HepG2 (cell line): ENCODE measurements around the gene C1orf87. TPM values are rescaled to one million over a fixed set of nuclear protein-coding genes. Genes with fewer than 3 reads are reported as not detected.
A peak's percentile ranks its signal among the peaks of the same experiment; 100 is the strongest.

Experiments used
- ATAC-seq: fragments of 200-7000 bp; cut with Tn5 transposase; 3 replicates; pipeline ENCODE4 v1.9.1; 2020; ENCODE audit warnings: mild to moderate bottlenecking, moderate library complexity
- BruUV-seq: library from RNA; stranded (reverse); fragments of 400-500 nt; replicated peaks from 2 replicates; lab custom pipeline; 2021; lab: Mats Ljungman, UMichigan
- CTCF ChIA-PET: fragments of 300-600 bp; formaldehyde crosslinking; extraction: SDS; loops from one replicate; lab custom pipeline; 2021; ENCODE audit warnings: low total read pairs, inconsistent platforms, low intra/inter-chr PET ratio; lab: Yijun Ruan, JAX
- POLR2A ChIA-PET: fragments of 350-600 bp; sonication (Branson Sonifier 250); formaldehyde crosslinking; loops from one replicate; lab custom pipeline; 2020; ENCODE audit warnings: antibody characterized with exemption, inconsistent platforms; lab: Yijun Ruan, JAX
- DNase-seq: peaks from one replicate; pipeline ENCODE4 v3.0.0-alpha.2; 2015; ENCODE audit warnings: low spot score
- FAIRE-seq: peaks from 3 replicates; lab custom pipeline; 2011; peaks lifted over from hg19 to GRCh38; lab: Jason Lieb, UNC
- H2AFZ ChIP-seq: one replicate; pipeline ENCODE4 v1.6.1; 2011; ENCODE audit warnings: low read length, inconsistent platforms
- H3K27ac ChIP-seq: fragments of 300-600 bp; 3 replicates; pipeline ENCODE4 v1.8.0; 2011; ENCODE audit warnings: mixed run types, mild to moderate bottlenecking, mixed read lengths, low read length, inconsistent platforms; ENCODE audit not compliant: insufficient read depth; ENCODE audit errors: extremely low read length
- H3K27me3 ChIP-seq, 2 experiments: fragments of 200-600 bp in 1 of 2; 2 replicates in 1 of 2; 3 replicates in 1 of 2; pipeline versions ENCODE4 v1.6.0 to v1.8.0; 2011; ENCODE audit warnings: low read length in 2 of 2, mild to moderate bottlenecking in 2 of 2, moderate library complexity in 2 of 2, inconsistent platforms in 1 of 2; ENCODE audit not compliant: insufficient read depth in 2 of 2, control insufficient read depth in 1 of 2
- H3K36me3 ChIP-seq, 2 experiments: fragments of 200-600 bp in 1 of 2; replicated peaks in 1 of 2; 2 replicates in 1 of 2; 3 replicates in 1 of 2; pipeline versions ENCODE4 v1.5.1 to v1.8.0; 2011; ENCODE audit warnings: low read length in 2 of 2, inconsistent platforms in 1 of 2; ENCODE audit not compliant: insufficient read depth in 2 of 2, control insufficient read depth in 1 of 2
- H3K4me1 ChIP-seq: 2 replicates; pipeline ENCODE4 v1.5.1; 2012; ENCODE audit warnings: low read length, inconsistent platforms; ENCODE audit not compliant: insufficient read depth
- H3K4me2 ChIP-seq: 2 replicates; pipeline ENCODE4 v1.6.0; 2011; ENCODE audit warnings: low read depth, low read length, inconsistent platforms
- H3K4me3 ChIP-seq, 3 experiments: fragments of 200-600 bp in 1 of 3; sonication (generic), shearing (Covaris generic) in 1 of 3; replicated peaks in 1 of 3; 2 replicates each; pipeline ENCODE4 v1.5.1; 2011 to 2016; ENCODE audit warnings: low read length in 3 of 3, inconsistent platforms in 2 of 3, low read depth in 2 of 3, mild to moderate bottlenecking in 2 of 3, control low read depth in 1 of 3, mixed read lengths in 1 of 3; ENCODE audit not compliant: insufficient read depth in 1 of 3
- H3K79me2 ChIP-seq: one replicate; pipeline ENCODE4 v1.6.1; 2011; ENCODE audit warnings: low read length, inconsistent platforms; ENCODE audit not compliant: insufficient read depth
- H3K9ac ChIP-seq: 2 replicates; pipeline ENCODE4 v1.6.0; 2011; ENCODE audit warnings: mild to moderate bottlenecking, low read depth, low read length, inconsistent platforms; ENCODE audit not compliant: insufficient read depth
- H3K9me3 ChIP-seq: 2 replicates; pipeline ENCODE4 v1.5.1; 2012; ENCODE audit warnings: mild to moderate bottlenecking, low read length
- H4K20me1 ChIP-seq: 2 replicates; pipeline ENCODE4 v1.6.0; 2011; ENCODE audit warnings: inconsistent platforms, mild to moderate bottlenecking, low read length, moderate library complexity; ENCODE audit not compliant: insufficient read depth
- CEBPB ChIP-seq: IDR thresholded peaks from 2 replicates; pipeline ENCODE4 v1.6.1; 2011; ENCODE audit warnings: low read depth, low read length, improper control_type of control experiment, borderline replicate concordance
- CEBPG ChIP-seq: IDR thresholded peaks from 2 replicates; pipeline ENCODE4 v1.6.1; 2016
- FOSL2 ChIP-seq: sonication (generic); formaldehyde crosslinking; IDR thresholded peaks from 2 replicates; pipeline ENCODE4 v1.4.0; 2020; ENCODE audit warnings: missing genetic modification reagents
- GZF1 ChIP-seq: sonication (generic); formaldehyde crosslinking; IDR thresholded peaks from 2 replicates; pipeline ENCODE4 v1.5.1; 2020; ENCODE audit warnings: mild to moderate bottlenecking, missing genetic modification reagents
- HOXD1 ChIP-seq: sonication (generic); formaldehyde crosslinking; IDR thresholded peaks from 2 replicates; pipeline ENCODE4 v1.5.0; 2020; ENCODE audit warnings: missing genetic modification reagents
- IRX3 ChIP-seq: sonication (generic); formaldehyde crosslinking; IDR thresholded peaks from 2 replicates; pipeline ENCODE4 v1.8.1; 2023; ENCODE audit warnings: mild to moderate bottlenecking, low read depth, missing genetic modification reagents, borderline replicate concordance
- MTA1 ChIP-seq: sonication (generic); formaldehyde crosslinking; IDR thresholded peaks from 2 replicates; pipeline ENCODE4 v1.4.0; 2020; ENCODE audit warnings: missing genetic modification reagents, mild to moderate bottlenecking, borderline replicate concordance
- NR2F6 ChIP-seq, 2 experiments: IDR thresholded peaks; 2 replicates each; pipeline ENCODE4 v1.6.1; 2016; ENCODE audit warnings: antibody characterized with exemption in 1 of 2, mild to moderate bottlenecking in 1 of 2
- REL ChIP-seq: sonication (generic); formaldehyde crosslinking; conservative IDR thresholded peaks from 2 replicates; pipeline ENCODE4 v1.8.0; 2022; ENCODE audit warnings: mild to moderate bottlenecking, missing genetic modification reagents, moderate library complexity
- ZNF274 ChIP-seq: sonication (generic); formaldehyde crosslinking; IDR thresholded peaks from 2 replicates; pipeline ENCODE4 v1.5.1; 2020; ENCODE audit warnings: mild to moderate bottlenecking, missing genetic modification reagents
- ZNF30 ChIP-seq: sonication (generic); formaldehyde crosslinking; IDR thresholded peaks from 2 replicates; pipeline ENCODE4 v1.5.0; 2020; ENCODE audit warnings: mild to moderate bottlenecking, missing genetic modification reagents
- ZNF569 ChIP-seq: sonication (generic); formaldehyde crosslinking; IDR thresholded peaks from 2 replicates; pipeline ENCODE4 v1.5.0; 2020; ENCODE audit warnings: mild to moderate bottlenecking, missing genetic modification reagents, moderate library complexity, borderline replicate concordance
- WGBS: methylation state at CpG from one replicate; pipeline ENCODE4 v1.1.6; 2017; ENCODE audit warnings: low lambda C conversion rate; 5-methylcytosine and 5-hydroxymethylcytosine counted together
- in situ Hi-C: cut with HindIII; loops from 2 replicates; pipeline ENCODE4 v1.10.0; 2017; ENCODE audit warnings: low pct_unique_long_range_greater_than_20kb; ENCODE audit not compliant: extremely low pct_ligation_motif_present
- intact Hi-C: fragments of 100-400 bp; cut with micrococcal nuclease; formaldehyde crosslinking; loops from one replicate; pipeline ENCODE4 v1.10.0; 2022; ENCODE audit not compliant: unreplicated experiment
- polyA plus RNA-seq, 8 experiments: library from polyadenylated mRNA; depleted of rRNA in 3 of 8; stranded (reverse) in 7 of 8; unstranded in 1 of 8; fragments of >200 nt; fragmentation: Illumina TruSeq in 4 of 8; extraction: Trizol in 4 of 8; gene quantifications; 2 replicates each; pipeline versions ENCODE4 v1.2.1 to v1.2.3, GENCODE V29; 2011 to 2016; ENCODE audit warnings: low read depth in 4 of 8, missing spikeins in 1 of 8, mixed read lengths in 1 of 8; ENCODE audit not compliant: insufficient read depth in 1 of 8
- total RNA-seq, 5 experiments: library from RNA; depleted of rRNA; stranded (reverse); fragments of >200 nt; fragmentation: Illumina TruSeq; extraction: Trizol; gene quantifications; 2 replicates each; pipeline ENCODE4 v1.2.3, GENCODE V29; 2016; ENCODE audit warnings: low read depth in 1 of 5

Gene C1orf87
- total and polyA plus RNA-seq, 2 of the 13 experiments (the other 11 are each of a cell fraction or from before 2014, with no cell fraction given) = not detected

- TF ChIP-seq REL = no peak
- no peak for TF ChIP-seq ZNF30 (CRISPR knock-in tag)
- no peak for TF ChIP-seq HOXD1
- TF ChIP-seq MTA1 (CRISPR knock-in tag) = no peak
- TF ChIP-seq IRX3 (CRISPR knock-in tag) = no peak
- no peak for TF ChIP-seq GZF1
Measured at GRCh38 chr1:59978511-59978910, 95.1 kb downstream of the C1orf87 start.

GRCh38 chr1:59978026-59978425 lies 95.5 kb downstream of the C1orf87 start:
- ChIA-PET CTCF (interaction anchor here (1.0 kb wide), 1 partner anchor 787 kb away, joined by 4 read pairs; no protein-coding TSS in a partner anchor), POLR2A (no interaction called here)
- in situ Hi-C loops = no loop called here
- no peaks in the 10 kb centered on the region for H4K20me1 ChIP-seq
- no peak overlapping the region for H2AFZ ChIP-seq
- no peak overlapping the region for H3K27ac ChIP-seq
- H3K79me2 ChIP-seq = no peaks in the 10 kb centered on the region
- 0% methylated on average over 1 of the region's 1 CpG for WGBS
- no peak overlapping the region for H3K4me2 ChIP-seq
- H3K36me3 ChIP-seq = no peaks in the 10 kb centered on the region
- TF ChIP-seq FOSL2 (CRISPR knock-in tag) = peak; percentile 72
- 0 out of 2 replicates have a peak, but pooled peaks have one; percentile 2 for TF ChIP-seq NR2F6 (IDR thresholded peaks at IDR 0.05)
- TF ChIP-seq NR2F6 (CRISPR knock-in tag; IDR thresholded peaks at IDR 0.05) = no peak
- no peak for TF ChIP-seq ZNF569
- TF ChIP-seq CEBPG (CRISPR knock-in tag) = 0 out of 2 replicates have a peak, but pooled peaks have one; percentile 8
- TF ChIP-seq ZNF274 (CRISPR knock-in tag) = no peak
- peak; percentile 36; the same call in 1 of the 2 replicates for TF ChIP-seq CEBPB
- DNase-seq (peak; percentile 29), ATAC-seq (no peak; the same call in 2 of the 3 replicates), FAIRE-seq (no peak)
- H3K4me3 ChIP-seq = no peak overlapping the region
- no peaks in the 10 kb centered on the region for H3K9me3 ChIP-seq
- no peak overlapping the region for H3K9ac ChIP-seq
- BruUV-seq = no TSS peak
- intact Hi-C loops = loop anchor here (5.0 to 10.0 kb wide), 4 partner anchors 147 to 1064 kb away; no protein-coding TSS in a partner anchor
- peaks cover 0 to 19% of the 10 kb centered on the region in 2 experiments; a peak in 2 of 5 replicates for H3K27me3 ChIP-seq
- peaks cover 14% of the 10 kb centered on the region for H3K4me1 ChIP-seq

More at GRCh38 chr1:59978511-59978910, 95.1 kb downstream of the C1orf87 start:
- intact Hi-C loops (loop anchor here (5.0 to 10.0 kb wide), 4 partner anchors 146 to 1064 kb away; no protein-coding TSS in a partner anchor), in situ Hi-C loops (no loop called here)
- FAIRE-seq (no peak), ATAC-seq (no peak), DNase-seq (no peak)
- H2AFZ ChIP-seq = no peak overlapping the region
- H3K4me1 ChIP-seq = peaks cover 14% of the 10 kb centered on the region
- H3K4me3 ChIP-seq = no peak overlapping the region
- no peaks in the 10 kb centered on the region for H3K79me2 ChIP-seq
- no peak overlapping the region for H3K27ac ChIP-seq
- no TSS peak for BruUV-seq
- WGBS = 44% methylated on average over 2 of the region's 2 CpGs
- H3K9ac ChIP-seq = no peak overlapping the region
- H3K27me3 ChIP-seq = peaks cover 0 to 16% of the 10 kb centered on the region in 2 experiments; a peak in 2 of 5 replicates
- no peaks in the 10 kb centered on the region for H4K20me1 ChIP-seq
- no peak overlapping the region for H3K4me2 ChIP-seq
- H3K9me3 ChIP-seq = no peaks in the 10 kb centered on the region
- H3K36me3 ChIP-seq = no peaks in the 10 kb centered on the region
- ChIA-PET CTCF (no interaction called here), POLR2A (no interaction called here)
